GM21390 (cell line): ENCODE results near the gene CMTM3.
"Not testable (repeated sequence)": the region's sequence is repeated elsewhere in the genome, so short reads cannot be mapped to it uniquely, and the experiment has no call there.

ENCODE experiments used
- ATAC-seq: cut with Tn5 transposase; IDR thresholded peaks from one replicate; pipeline ENCODE4 v1.9.1; 2021; ENCODE audit not compliant: unreplicated experiment

CMTM3 gene

DNA sequence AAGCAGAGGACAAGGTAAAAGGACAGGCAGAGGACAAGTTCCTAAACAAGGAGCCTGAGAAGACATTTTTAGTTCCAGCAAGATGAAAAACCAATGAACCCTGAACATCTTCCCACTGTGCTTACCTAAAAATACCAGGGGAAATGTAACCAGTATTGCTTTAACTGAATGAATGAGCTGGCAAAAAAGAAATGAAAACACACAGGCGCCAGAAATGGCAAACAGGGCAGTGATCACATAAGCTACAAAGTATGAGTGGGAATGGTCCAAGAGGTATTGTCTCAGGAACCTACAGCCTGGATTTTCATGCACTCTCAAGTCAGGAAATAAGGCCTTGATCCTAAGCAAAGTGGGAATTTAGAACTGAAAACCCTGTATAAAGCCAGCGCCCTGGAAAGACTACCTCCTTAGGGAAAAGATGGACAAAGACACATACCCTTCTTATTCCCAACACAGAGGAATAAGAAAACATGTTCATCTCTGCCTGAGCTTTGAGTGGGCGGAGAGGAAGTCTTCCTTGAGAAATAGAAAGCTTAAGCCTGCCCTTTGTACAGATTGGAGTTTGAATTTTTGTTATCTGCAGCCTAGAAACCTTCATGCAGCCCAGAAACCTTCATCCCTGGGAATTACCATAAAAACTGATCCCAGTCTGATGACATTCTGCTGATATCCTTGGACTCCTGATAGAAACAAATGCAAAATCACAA, 23.1 kb upstream of the CMTM3 start:
- ATAC-seq = no peak

DNA sequence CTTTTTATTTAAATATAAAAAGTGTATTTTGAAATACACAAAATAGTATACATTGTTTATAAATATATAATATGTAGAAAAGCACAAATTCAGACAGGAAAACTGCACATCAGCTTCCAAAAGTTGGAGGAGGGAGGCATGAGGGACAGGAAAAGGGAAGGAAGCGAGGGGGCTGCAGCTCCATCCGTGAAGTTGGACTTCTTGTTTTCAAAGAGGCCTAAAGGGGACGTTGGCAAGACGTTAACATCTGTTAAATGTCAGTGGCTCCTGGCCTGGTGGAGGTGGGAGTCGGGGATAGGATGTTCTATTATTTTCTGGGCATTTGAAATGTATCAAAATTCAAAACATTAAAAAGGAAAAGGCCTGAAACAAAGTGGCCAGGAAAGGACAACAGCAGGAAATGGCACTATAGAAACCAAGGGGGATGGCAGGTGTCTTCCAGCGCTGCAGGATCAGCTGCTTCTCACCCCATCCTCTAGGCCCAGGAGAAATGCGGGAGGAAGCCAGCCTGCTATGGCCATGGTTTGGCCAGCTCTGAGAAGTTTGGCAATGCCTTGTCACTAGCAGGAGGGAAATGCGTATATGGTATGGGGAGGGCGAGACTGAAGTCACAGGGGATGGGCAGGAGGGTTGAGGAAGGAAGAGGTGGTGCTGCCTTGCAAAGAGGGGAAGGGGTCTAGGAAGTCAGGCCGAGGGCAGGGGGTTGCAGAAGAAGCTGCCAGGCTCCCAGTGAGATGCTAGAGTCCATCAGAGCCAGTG, 18.8 kb upstream of the CMTM3 start:
- no peak for ATAC-seq

DNA sequence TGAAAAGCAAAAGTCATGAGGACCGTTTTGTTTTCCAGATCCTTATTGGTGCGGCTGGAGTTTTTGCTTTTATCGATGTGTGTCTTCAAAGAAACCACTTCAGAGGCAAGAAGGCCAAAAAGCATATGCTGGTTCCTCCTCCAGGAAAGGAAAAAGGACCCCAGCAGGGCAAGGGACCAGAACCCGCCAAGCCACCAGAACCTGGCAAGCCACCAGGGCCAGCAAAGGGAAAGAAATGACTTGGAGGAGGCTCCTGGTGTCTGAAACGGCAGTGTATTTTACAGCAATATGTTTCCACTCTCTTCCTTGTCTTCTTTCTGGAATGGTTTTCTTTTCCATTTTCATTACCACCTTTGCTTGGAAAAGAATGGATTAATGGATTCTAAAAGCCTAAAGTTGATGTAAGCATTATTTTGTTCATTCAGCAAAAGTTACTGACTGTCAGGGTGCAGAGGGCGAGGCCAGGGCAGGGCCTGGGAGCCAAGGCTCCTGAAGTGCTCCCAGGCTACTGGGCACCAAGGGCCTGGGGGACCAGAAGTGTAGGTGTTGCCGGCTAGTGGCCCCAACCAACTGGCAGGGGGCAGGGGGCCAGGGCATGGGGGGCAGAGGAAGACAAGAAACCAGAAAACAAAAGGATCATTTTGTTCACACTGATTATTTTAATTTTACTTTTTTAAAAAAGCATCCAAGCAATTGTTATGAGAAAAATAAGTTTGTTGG, 16.5 kb upstream of the CMTM3 start:
- ATAC-seq = no peak

DNA sequence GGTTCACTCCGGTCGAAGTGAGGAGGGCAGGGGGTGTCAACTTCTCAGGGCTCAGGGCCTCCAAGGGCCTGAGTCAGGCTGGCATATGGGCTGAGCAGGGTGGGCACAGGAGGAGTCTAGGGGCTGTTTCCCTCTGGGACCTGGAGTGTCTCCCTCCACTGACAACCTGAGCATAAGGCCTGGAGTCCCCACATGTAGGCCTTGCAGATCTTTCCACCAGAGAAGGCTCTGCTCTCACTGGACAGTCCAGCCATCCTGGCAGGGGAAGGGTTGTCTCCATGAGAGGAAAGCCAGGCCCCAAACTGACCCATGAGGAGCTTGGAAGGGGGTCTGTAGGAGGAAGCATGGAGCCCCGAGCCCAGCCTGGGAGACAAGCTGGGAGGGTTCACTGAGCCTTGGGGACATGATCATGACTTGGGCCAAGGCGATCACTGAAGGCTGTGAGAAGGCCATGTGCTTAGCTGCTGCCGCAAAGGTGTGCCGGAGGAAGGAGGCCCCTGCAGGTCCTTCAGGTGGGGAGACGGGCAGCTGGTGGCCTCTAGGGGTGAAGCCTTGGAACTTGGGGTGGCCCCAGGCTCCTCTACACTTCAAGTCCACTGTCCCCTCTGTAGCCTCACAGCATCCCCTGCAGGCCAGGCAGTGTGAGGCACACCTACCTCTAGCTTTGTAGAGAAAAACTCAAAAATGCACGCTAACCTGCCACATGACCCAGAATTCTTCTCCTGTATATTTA, 15.4 kb upstream of the CMTM3 start:
- ATAC-seq = no peak

DNA sequence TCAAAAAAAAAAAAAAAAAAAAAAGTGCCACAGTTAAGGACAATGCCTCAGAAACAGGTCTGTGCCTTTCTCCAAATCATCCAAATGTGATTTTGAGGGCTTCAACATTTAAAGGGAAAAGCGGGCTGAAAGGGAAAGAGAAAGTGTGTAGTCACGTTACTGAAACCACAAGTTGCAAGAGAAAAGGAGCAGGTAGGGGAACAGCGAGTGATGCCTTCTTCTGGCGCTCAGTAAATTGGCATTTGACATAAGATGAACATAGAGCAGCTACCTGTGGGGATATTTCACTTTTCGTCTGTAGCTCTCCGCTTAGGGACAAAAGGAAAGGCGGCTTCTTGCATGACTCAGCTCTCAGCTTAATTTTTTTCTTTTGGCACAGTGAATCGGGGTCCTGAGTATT, 14.2 kb upstream of the CMTM3 start:
- ATAC-seq = no peak

DNA sequence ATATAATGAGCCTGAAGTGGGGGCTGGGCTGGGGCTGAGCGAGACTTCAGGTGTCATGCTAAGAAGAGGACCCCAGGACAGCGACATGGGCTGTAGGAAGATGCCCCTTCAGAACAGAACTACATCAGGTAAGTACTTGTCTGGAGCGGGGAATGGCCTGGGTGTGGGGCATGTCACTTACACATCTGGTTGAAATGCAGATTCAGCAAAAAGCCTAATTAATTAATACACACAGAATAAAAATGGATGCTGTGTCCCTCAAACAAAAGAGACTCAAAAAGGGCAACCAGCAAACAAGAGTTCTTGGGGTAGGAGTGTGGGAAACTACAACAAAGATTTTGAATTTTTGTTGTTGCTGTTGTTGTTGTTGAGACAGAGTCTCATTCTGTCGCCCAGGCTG, 13.5 kb upstream of the CMTM3 start:
- no peak for ATAC-seq

DNA sequence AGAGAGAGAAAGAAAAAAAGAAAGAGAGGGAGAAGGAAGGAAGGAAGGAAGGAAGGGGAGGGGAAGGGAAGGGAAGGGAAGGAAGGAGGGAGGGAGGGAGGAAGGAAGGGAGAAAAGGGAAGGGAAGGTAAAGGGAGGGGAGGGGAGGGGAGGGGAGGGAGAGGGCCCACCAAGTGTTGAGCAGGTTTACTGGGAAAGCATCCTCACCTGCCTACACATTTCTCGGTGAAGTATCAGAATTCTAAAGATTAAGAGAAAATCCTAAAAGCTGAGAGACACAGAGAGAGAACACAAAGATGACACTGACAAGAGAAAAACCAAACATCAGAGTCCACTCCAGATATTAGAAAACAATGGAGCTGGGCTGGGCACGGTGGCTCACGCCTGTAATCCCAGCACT, 12.3 kb upstream of the CMTM3 start:
- no peak for ATAC-seq

DNA sequence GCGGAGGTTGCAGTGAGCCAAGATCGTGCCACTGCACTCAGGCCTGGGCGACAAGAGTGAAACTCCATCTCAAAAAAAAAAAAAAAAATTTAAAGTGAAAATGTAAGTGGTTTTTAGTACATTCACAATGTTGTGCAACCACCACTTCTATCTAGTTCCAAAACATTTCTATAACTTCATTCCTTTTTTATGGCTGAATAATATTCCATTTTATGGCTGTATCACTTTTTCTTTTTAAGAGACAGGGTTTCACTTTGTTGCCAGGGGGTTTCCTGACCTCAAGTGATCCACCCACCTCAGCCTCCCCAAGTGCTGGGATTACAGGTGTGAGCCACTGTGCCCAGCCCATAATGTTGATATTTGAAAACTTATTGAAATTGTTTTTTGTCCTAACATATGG, 11.7 kb upstream of the CMTM3 start:
- no peak for ATAC-seq

DNA sequence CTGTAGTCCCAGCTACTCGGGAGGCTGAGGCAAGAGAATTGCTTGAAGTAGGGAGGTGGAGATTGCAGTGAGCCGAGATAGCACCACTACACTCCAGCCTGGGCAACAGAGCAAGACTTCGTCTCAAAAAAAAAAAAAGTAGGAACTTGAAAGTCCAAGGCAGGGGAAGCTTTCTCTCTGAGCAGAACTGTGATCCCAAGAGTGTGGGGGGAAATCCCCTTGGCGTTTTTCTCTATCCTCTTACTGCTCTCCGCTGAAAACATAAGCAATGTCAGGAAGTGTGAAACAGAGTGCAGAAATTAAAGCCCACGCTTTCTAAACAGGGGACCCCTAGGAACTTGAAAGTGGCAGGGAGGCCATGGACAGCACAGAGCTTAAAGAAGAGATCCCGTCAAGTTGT, 9.8 kb upstream of the CMTM3 start:
- peak; percentile 44 for ATAC-seq

DNA sequence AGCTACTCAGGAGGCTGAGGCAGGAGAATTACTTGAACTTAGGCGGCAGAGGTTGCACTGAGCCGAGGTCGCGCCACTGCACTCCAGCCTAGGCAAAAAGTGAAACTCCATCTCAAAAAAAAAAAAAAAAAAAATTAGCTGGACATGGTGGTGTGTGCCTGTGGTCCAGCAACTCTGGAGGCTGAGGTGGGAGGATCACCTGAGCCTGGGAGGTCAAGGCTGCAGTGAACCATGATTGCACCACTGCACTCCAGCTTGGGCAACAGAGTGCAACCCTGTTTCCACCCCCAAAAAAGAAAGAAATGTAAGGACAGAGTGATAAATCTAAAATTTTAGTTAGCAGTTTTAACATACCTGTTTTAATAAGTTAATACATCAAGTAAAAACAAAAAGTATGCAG, 7.9 kb upstream of the CMTM3 start:
- not testable (repeated sequence) for ATAC-seq

DNA sequence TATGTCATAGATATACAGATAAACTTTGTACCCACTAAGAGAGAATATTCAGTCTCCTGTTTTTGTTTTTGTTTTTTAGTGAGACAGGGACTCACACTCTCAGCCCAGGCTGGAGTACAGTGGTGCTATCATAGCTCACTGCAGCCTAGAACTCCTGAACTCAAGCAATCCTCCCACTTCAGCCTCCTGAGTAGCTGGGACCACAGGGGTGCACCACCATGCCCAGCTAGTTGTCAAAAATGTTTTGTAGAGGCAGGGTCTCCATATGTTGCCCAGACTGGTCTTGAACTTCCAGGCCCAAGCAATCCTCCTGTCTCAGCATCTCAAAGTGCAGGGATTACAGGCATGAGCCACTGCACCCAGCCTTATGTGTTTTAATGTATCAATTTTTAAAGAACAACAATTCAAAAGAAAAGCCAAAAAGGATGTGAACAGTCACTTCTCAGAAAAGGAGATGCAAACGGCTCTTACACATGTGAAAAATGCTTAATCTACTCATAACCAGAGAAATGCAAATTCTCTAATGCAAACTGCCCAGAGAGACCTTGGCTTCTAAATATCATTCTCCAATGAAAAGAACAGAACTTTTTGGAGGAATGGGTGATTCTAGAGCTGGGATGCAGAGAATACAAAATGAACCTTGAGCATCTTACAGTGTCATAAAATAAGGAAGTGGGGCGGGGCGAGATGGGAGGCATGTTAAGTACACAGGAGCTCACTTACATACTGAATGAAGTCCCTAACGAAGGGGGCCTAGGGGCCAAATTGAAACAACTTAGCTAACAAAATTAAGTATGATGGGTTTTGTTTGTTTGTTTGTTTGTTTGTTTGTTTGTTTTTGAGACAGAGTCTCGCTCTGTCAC, 7.3 kb upstream of the CMTM3 start:
- ATAC-seq = no peak

DNA sequence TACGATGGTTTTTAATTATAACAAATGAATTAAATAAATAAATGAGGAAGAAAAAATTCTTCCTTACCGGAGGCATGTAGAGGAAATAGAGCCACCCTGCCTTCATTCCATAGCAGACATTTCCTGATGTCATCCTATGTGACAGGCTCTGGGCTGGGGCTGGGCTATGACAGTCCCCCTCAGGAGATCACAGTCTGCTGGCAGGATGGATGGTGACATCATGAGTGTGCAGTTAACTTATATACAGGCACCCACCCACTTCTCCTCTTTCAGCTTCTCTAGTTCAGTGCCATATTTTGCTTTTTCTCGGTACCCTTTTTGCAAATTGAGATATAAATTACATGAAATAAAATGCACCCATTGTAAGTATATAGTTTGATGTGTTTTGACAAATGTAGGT, 6.4 kb upstream of the CMTM3 start:
- no peak for ATAC-seq

DNA sequence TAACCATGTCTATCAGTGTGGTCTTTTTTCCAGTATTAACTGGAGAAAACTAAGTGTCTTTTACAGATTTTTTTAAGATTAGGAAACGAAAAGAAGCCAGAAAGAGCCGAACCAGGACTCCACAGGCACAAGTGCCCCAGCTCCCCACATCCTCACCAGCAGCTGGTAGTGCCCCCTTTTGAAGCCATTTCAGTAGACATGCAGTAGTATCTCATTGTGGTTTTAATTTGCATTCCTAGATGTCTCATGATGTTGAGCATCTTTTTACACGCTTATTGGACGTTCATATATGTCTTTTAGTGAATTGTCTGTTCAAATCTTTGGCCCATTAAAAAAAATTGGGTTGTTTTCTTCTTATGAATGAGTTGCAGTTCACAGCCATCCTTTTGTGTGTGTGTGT, 4.8 kb upstream of the CMTM3 start:
- no peak for ATAC-seq

DNA sequence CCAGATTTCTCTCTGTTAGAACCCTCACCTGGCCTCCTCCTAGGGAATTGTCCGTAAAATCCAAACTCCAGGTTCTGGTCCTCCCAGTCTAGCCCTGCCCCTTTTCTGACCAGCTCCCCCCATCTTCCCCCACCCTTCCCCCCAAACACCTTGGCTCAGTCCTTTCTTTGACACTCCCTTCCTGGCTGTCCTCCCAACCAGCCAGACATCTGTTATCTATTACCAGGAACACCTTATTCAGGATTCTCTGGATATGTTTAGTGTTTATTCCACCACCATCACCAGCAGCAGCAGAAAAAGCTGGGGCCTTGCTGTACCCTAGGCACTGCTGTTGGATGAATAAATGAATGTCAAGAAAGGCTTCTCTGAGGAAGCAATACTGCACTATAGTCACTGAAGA, 4.0 kb upstream of the CMTM3 start:
- no peak for ATAC-seq

DNA sequence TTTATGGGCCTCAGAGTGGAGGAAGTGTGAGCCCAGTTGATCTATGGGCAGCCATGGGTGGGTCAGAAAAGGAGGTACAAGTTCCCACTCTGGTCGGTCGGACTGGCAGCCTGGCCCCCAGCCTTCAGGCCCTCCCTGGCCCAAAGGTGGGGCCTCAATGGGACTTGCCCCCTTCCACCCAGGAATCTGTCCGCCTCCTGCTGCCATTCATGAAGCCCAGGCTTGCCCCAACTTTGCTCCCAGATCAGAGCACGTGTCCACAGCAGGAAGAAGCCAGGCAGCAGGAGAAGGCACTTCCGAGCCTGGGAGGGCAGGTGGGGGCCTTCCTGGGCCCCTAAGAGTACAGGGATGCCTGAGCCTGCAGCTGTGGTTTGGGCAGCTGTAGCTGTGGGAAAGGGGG, 3.0 kb upstream of the CMTM3 start:
- no peak for ATAC-seq

DNA sequence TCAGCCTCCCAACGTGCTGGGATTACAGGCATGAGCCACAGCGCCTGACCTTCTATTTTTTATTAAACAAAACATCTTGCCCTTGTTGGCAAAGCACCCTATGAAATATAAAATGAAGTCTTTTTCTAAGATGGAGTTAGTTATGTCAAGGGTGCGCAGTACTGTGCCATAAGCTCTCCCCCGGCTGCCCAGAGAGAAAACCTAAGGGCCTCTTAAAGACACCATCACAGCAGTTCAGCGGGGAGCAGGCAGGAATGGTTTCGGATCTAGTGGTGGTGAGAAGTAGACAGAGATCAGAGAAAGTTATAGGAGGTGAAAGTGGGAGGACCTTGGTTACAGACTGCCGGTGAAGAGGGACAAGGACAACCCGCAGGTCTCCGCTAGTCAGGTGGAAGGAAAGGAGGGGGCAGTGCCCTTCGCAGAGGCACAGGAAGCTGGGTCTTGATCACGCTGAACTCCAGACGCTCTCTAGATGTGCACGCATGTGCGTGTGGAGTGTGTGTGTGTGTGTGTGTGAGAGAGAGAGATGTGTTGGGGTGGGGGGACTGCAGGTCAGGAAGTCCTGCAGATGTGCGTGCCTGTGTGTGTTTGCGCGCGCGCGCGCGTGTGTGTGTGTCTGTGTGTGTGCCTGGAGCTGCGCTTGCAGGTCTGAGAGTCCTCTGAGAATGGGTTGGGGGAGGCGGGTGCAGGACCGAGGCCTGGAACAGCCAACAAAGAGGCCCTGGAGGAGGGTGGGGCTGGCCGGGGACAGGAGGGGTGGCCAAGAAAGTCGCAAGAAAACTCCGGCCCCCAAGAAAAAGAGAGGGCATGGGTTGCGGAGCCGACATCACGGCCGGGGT, 748 bp upstream of the CMTM3 start:
- no peak for ATAC-seq

DNA sequence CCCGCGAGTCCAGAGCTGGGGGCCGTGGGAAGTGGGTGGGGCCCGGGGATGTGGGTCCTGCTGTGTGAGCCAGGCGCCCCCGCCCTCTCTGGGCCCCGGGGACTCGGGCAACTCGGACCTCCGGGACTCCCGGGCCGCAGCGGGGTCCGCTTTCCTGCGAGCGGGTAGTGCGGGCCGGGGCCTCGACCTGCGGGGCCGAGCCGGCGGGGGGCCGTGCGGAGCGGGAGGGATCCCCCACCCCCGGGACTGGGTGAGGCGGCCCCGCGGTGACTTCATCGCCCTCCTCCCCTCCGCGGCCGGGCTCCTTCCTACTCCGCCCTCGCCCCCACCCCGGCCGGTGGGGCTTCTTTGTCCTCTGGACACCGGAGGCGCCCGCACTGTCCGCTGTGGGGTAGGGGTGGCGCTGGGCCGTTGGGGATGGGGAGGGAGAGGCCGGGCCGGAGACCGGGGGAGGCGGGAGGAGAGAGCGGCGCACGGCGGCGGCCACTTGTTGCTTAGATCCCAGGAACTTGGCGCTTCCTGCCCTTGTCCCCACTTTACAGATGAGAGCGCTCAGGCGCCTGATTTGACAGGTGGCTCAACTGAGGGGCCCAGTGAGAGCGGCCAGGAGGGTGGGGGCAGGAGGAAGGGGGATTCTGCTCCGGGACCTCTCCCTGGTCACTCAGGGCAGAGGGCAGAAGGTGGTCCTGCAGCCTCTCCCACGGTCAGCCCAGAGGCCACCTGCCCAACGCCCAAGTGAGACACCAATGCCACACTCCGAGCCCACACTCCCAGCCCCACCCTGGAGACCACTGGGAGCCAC, 874 bp downstream of the CMTM3 start:
- ATAC-seq = no peak

DNA sequence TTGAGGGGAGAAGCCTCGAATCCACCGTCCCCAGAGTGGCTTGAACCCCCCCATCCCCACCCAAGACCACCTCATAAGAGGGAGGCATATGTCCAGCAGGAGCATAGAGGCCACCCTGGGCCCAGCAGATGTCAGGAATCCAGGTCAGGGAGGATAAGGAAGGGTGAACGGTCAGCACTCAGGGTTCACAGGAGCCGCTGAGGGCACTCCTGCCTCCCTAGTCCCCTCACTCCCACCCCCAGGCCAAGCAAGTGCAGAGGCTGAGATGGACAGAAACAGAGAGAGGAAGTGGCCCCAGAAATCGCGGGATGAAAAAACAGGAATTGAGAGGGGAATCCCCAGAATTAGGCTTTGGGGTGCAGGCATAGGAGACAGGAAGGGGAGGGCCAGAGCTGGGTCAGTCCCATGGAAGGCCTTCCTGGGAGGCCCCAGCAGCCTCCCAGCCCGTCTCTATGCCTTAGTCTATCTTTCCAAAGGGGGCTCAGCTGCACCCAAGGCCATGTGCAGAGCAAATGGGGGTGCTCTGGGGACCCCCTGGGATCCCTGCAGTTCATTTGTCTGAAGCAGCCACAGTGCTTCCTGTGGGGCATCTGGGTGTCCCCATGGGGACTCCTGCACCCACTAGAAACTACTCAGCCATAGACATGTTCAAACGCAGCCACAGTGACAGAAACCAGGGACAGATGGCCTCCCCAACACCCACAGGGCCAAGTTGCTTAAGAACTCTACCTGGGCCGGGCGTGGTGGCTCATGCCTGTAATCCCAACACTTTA, 1.7 kb downstream of the CMTM3 start:
- ATAC-seq = no peak
